Endometrial microvascular endothelial cells (primary cell): ENCODE measurements around the gene EIF4E. TPM values are rescaled to one million over a fixed set of nuclear protein-coding genes. Genes with fewer than 3 reads are reported as not detected.
"Not testable (repeated sequence)": the region's sequence is repeated elsewhere in the genome, so short reads cannot be mapped to it uniquely, and the experiment has no call there.

ENCODE experiments used
- in situ Hi-C: cut with HindIII; loops from 2 replicates; pipeline ENCODE4 v1.10.0; 2017; ENCODE audit warnings: low sequenced_read_pairs, low pct_unique_long_range_greater_than_20kb; ENCODE audit errors: inconsistent ontology term
- total RNA-seq: library from RNA; depleted of rRNA; stranded (reverse); fragments of >200 nt; gene quantifications from one replicate; pipeline ENCODE4 v1.2.3, GENCODE V29; 2015; ENCODE audit errors: inconsistent ontology term

EIF4E gene
- total RNA-seq, 1 donor from 2014 or later, result 123 TPM

DNA sequence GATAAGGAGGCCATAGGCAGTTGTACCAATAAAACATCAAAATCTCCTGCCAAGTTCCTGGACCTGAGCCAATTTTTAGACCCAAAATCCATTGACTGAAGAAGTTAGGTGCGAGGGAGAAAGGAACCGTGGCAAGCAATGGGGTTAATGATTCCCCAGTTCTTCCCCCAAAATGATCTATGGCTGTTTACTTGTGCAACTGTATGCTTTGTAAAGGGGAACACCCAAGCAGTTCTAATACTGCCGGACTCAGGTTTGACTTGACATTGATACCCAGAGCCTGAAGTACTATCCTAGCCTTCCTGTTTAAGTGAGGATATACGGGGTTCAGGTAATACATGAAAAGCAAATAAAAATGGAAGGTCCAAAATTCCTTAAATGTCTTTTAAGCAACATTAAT lies 6.7 kb upstream of the EIF4E start:
- in situ Hi-C loops, result no loop called here

DNA sequence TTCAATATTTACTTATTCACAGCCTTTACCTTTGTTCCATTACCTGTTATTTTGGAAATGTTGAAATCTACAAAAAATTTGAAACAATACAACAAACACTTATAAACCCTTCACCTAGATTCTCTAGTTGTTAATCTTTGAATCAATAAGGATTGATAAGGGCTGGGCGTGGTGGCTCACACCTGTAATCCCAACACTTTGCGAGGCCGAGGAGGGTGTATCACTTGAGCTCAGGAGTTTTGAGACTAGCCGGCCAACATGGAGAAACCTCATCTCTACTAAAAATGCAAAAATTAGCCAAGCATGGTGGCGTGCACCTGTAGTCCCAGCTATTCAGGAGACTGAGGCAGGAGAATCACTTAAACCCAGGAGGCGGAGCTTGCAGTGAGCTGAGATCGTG lies 5.9 kb upstream of the EIF4E start:
- in situ Hi-C loops, result not testable (repeated sequence)

GRCh38 chr4:98932539-98932938 lies 3.6 kb upstream of the EIF4E start:
- in situ Hi-C loops, result no loop called here

- in situ Hi-C loops, result no loop called here
Observed at GRCh38 chr4:98930311-98930865, 1.5 kb upstream of the EIF4E start.

- in situ Hi-C loops, result no loop called here
Observed at GRCh38 chr4:98929341-98930267, 671 bp upstream of the EIF4E start.

GRCh38 chr4:98928131-98928504 lies 815 bp downstream of the EIF4E start:
- in situ Hi-C loops, result no loop called here

GRCh38 chr4:98926257-98926656 lies 2.7 kb downstream of the EIF4E start:
- in situ Hi-C loops, result not testable (repeated sequence)

DNA sequence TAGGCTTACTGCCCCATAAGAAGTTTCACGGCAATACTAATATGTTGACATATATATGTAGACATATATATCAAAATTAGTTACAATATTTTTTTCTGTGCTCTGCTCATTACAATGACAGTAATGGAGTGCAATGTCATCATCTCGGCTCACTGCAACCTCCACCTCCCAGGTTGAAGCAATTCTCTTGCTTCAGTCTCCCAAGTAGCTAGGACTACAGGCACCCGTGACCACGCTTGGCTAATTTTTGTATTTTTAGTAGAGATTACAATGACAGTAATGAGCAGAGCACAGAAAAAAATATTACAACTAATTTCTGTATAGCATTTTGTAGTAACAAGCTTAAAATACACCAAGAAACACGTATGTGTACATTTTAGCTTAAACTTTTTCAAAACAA lies 7.6 kb downstream of the EIF4E start:
- in situ Hi-C loops, result no loop called here

GRCh38 chr4:98919996-98920395 lies 8.9 kb downstream of the EIF4E start:
- in situ Hi-C loops, result no loop called here

DNA sequence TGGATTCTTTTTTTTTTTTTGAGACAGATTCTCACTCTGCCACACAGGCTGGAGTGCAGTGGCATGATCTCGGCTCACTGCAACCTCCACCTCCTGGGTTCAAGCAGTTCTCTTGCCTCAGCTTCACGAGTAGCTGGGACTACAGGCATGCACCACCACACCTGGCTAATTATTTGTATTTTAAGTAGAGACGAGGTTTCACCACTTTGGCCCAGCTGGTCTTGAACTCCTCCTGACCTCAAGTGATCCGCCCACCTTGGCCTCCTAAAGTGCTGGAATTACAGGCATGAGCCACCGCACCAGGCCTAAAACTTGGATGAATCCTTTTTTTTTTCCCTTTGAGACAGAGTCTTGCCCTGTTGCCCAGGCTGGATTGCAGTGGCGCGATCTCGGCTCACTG lies 18.2 kb downstream of the EIF4E start:
- in situ Hi-C loops, result not testable (repeated sequence)

DNA sequence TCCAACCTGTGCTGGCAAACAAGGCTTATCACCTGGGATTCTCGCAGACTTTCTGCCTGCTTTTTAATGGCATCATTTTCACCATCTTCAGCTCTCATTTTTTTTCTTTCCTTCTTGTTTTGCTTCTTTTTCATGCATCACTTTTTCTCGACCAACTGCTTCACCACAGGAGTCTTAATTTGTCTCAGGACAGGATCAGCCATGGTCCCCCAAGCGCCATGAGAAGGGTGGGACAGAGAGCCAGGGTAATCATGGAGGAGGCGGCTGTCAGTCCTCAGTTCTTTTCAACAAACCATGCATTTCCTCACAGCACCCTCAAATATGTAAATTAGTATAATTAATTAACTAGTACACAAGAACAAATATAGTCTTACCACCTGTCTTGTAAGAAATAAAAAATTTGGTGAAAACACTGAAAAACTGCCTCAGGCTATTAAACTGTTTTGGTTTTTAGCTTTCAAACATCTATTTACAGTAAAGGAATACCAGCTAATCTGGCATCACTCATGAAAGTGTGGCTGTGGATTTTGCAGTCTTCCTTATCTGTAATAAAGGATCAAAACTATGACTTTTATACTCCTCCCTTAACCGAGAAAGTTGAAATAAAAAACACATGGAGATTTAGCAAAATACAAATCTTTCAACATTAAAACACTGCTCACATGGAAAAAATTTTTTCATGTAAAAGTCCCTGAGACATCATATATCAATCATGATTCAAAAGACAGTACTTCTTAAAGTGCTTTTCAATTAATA lies 19.1 kb downstream of the EIF4E start:
- in situ Hi-C loops, result no loop called here

DNA sequence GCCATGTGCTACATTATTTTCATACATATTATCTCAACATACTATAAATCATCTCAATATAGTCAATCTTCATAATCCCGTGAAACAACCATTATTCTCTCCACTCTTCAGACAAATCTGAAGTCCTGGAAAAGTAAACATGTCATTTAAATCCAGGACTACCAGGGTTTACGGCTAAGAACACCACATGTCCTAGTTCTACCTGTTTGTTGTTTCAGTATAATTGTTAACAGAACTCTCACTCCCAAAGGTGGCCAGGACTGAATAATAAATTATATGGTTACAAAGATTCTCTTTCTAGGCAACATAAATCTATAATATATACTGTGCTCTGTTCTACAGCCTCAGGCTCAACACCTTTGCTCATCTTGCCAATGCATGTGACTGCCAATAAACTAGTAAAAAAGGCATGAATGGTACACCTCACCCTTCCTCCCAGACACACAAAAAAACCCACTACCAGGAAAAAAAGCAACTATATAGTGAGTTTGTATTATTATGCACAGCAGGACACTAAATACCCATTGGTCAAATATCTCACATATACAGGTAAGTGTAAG lies 20.1 kb downstream of the EIF4E start:
- in situ Hi-C loops, result no loop called here

GRCh38 chr4:98908182-98908581 lies 20.8 kb downstream of the EIF4E start:
- in situ Hi-C loops, result no loop called here

DNA sequence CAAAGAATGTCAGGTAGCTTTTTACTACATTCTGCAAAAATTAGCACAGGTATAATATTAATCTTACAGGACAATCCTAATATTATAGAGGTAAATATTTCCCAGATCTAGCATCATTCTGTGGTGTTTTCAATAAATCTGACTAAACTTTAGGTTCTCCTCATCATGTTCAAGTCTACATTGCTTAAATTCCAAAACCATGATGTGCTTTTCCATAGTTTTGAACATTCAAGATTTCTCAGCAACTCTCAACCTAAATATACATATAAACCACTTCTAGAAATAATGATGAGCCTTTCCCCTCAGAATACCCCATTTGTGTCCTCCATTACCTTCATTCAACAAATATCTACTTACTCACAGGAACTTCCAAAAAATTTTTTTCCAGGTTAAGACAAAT lies 23.1 kb downstream of the EIF4E start:
- in situ Hi-C loops, result no loop called here

DNA sequence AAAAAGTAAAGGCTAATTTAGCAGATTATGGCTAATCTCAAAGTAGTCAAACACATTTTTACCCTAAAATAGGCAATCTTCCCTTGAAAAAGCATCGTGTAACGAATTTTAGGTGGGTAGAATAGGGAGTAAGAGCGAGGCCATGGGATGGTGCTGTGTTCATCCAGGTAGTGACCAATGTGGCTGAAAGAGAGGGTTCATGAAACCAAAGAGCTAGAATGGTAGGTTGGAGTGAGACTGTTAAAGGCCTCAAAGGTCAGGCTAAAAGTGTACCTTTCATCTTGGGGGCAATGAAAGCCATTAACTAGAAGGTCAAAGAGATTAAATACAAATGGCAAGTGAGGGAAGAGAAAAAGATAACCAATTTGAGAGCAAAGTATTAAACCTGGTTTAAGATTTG lies 23.6 kb downstream of the EIF4E start:
- in situ Hi-C loops, result no loop called here

- in situ Hi-C loops, result no loop called here
Observed at GRCh38 chr4:98903963-98904362, 25.0 kb downstream of the EIF4E start.

GRCh38 chr4:98903561-98903960 lies 25.4 kb downstream of the EIF4E start:
- in situ Hi-C loops, result no loop called here

DNA sequence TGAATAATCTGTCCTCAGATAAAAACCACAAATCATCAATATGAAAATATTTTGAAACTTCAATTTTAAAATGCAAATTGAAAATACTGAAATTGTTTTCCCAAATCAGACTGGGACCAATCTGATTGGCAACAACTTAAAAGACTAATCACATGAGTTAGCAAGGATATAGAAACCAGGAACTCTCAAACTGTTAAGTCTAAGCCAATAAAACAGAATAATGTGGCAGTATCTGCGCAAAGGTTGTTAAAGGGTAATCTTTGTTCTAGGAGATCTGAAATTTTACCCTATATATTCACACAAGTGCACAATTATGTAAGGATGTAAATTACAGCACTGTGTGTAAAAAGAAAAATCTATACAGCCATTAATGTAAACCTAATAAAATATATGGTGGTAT lies 29.7 kb downstream of the EIF4E start:
- in situ Hi-C loops, result no loop called here

DNA sequence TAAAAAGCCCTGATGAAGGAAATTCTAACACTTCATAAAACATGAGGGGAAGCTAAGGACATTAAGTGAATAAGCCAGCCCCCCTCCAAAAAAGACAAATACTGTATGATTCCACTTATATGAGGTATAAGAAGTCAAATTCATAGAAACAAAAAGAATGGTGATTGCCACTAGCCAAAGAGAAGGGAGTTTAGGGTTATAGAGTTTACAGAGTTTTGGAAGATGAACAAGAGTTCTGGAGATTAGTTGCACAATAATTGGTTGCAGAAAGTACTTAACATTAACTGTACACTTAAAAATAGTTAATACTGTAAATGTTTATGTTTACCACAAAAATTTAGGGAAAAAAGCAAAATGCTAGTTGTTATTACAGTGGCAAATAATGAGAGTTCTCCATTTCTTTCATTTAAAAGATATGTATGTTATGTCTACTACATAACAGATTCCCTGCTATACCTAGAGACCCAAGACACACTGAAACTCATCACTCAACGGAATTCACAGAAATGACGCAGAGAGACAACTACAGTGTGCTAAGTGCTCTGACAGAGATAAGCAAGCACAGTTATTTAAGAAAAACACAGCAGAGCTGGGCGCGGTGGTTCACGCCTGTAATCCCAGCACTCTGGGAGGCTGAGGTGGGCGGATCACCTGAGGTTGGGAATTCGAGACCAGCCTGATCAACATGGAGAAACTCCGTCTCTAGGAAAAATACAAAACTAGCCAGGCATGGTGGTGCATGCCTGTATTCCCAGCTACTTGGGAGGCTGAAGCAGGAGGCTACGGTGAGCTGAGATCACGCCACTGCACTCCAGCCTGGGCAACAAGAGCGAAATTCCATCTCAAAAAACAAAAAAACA lies 37.2 kb downstream of the EIF4E start:
- in situ Hi-C loops, result no loop called here
